Fibroblast of skin of left biceps (primary cell): Measurements from ENCODE around the gene CACNA1A.

Experiments
- DNase-seq, 2 experiments: peaks; one replicate each; pipeline ENCODE4 v3.0.0-alpha.2; 2013; ENCODE audit warnings: low read depth in 2 of 2

The CACNA1A gene

DNA sequence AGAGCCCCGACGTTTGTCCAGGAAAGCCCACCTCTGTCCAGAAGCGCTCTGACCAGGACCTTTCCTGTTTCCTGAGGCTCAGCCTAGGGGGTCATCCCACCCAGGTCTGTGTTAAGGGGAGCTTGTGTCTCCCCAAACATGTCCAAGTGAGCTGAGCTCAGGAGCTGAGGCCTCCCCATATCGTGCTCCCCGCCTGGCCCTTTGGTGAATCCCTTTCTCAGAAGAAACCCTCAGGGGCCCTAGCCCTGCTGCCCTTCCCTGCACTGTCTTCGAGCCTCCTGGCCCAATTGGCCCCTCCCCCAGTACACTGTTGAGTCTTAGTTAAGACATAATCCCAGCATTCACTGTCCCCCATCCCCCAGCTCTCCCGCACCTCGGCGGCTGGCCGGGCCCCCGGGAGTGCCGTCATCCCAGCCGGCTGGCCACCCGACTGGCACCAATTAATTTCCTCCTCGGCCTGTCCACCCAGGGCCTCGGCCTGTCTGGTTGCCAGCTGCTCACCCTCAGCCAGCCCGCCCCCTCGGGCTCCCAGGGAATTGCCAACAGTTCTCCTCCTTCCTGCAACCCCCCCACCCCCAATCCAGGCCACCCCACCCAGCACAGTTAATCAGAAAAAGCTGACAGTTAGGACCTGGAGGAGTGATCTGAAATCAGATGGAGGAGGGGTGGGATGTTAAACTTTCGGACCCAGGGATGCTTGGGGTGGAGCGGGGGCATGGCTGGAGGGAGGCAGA lies 342.5 kb downstream of the CACNA1A start:
- DNase-seq, result peak in 1 of 2 experiments; percentile 52

- peak; percentile 88 to 91 for DNase-seq
Measured at GRCh38 chr19:13162724-13163608, 343.3 kb downstream of the CACNA1A start.

DNA sequence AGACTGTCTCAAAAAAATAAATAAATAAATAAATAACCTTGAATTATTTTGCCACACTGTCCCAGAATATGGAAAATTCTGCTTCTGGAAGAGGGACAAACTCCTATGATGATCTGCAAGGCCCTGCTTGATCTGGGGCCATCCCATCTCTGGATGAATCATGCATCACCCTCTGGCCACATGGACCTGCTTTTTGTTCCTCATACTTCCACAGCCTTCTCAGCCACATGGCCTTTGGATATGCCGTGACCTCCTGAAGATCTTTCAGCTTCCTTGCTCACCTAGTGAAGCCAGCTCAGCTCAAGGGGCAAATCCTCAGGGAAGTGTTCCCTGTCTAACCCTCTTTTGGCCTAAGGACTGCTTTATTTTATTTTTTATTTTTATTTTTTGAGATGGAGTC lies 345.7 kb downstream of the CACNA1A start:
- no peak for DNase-seq

DNA sequence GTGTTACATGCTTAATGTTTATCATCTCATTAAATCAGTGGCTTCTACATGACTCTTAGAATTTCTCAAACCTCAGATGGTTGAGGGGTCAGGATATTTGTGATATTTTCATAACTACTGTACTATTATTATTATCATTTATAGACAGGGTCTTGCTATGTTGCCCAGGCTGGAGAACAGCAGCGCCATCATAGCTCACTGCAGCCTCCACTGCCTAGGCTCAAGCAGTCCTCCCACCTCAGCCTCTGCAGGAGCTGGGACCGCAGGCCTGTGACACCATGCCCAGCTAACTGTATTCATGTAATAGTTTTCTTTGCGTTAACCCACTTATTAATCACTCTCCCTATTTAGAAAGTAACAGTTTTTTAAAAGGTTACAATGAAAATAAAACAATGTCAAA lies 346.6 kb downstream of the CACNA1A start:
- no peak for DNase-seq
